Measurements from ENCODE around the gene LYSET. TPM values are rescaled to one million over a fixed set of nuclear protein-coding genes. Genes with fewer than 3 reads are reported as not detected.

The LYSET gene
- polyA plus RNA-seq, 1 of the 3 experiments (the other 2 are of a cell fraction), result 17.7 TPM

DNA sequence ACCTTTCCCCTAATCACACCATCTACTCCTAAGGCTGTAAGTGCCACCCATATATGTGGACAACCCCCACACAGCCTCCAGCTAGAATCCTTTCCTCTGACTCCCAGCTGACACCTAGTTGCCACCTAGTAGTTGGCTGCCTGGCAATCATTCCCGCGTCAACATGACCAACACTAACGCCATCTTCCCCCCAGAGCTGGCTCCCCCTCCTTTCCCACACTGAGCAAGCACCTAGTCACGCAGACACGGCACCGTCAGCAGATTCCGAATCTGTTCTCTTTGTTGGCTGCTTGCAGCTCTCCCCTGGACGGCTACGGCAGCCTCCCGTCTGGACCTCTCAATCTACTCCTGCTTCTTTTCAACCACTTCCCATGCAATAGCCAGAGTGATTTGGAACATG, 49.7 kb downstream of the LYSET start:
- no peak overlapping the region for H3K4me3 ChIP-seq (ENCODE audit: low read depth in 2 of 2, low read length in 1 of 2)
- DNase-seq, result no peak
- whole genome bisulfite sequencing (ENCODE audit: low lambda C conversion rate), result 55% methylated on average over 10 of the region's 10 CpGs
- H3K4me2 ChIP-seq, result peak overlapping the region; percentile 32; the same call in 1 of the 2 replicates
- no peaks in the 10 kb centered on the region for H3K9me3 ChIP-seq
- ChIA-PET POLR2A (no interaction called here), CTCF (interaction anchor here (1.1 kb wide), 1 partner anchor 16 kb away, joined by 3 read pairs; no protein-coding TSS in a partner anchor)
- peaks cover 0 to 4% of the 10 kb centered on the region in 2 experiments for H3K36me3 ChIP-seq (replicated peaks in 1 of 2; ENCODE audit: control insufficient read depth in 1 of 2, insufficient read depth in 2 of 2, low read length in 1 of 2)
- no peaks in the 10 kb centered on the region for H3K9me2 ChIP-seq
- H2AFZ ChIP-seq (ENCODE audit: low read depth), result peak overlapping the region; percentile 76; the same call in 1 of the 2 replicates
- H3K9ac ChIP-seq, result no peak overlapping the region
- no peaks in the 10 kb centered on the region for H3K79me2 ChIP-seq (ENCODE audit: insufficient read depth)
- no peak overlapping the region for H3K27ac ChIP-seq (ENCODE audit: low read depth in 2 of 2, low read length in 1 of 2)
- peaks cover 3% of the 10 kb centered on the region for H3F3A ChIP-seq (replicated peaks; ENCODE audit: insufficient read depth)
- no peaks in the 10 kb centered on the region for H3K27me3 ChIP-seq (ENCODE audit: insufficient read depth)
- TF ChIP-seq, protein P1, sequence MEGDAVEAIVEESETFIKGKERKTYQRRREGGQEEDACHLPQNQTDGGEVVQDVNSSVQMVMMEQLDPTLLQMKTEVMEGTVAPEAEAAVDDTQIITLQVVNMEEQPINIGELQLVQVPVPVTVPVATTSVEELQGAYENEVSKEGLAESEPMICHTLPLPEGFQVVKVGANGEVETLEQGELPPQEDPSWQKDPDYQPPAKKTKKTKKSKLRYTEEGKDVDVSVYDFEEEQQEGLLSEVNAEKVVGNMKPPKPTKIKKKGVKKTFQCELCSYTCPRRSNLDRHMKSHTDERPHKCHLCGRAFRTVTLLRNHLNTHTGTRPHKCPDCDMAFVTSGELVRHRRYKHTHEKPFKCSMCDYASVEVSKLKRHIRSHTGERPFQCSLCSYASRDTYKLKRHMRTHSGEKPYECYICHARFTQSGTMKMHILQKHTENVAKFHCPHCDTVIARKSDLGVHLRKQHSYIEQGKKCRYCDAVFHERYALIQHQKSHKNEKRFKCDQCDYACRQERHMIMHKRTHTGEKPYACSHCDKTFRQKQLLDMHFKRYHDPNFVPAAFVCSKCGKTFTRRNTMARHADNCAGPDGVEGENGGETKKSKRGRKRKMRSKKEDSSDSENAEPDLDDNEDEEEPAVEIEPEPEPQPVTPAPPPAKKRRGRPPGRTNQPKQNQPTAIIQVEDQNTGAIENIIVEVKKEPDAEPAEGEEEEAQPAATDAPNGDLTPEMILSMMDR (IDR thresholded peaks at IDR 0.05), result no peak
- peak; percentile 25; the same call in 1 of the 2 replicates for TF ChIP-seq YY1 (IDR thresholded peaks at IDR 0.05; ENCODE audit: low read depth)
- H3K4me1 ChIP-seq (ENCODE audit: control insufficient read depth in 1 of 2, insufficient read depth in 2 of 2, low read depth in 1 of 2, low read length in 1 of 2), result peaks cover 0 to 12% of the 10 kb centered on the region in 2 experiments; a peak in 1 of 4 replicates
- no peaks in the 10 kb centered on the region for H4K20me1 ChIP-seq (ENCODE audit: insufficient read depth)

Other genes starting within 250 kb of the LYSET start
- gene ITPK1, start 69.4 kb upstream of the LYSET start, polyA plus RNA-seq (2012; rRNA removed), result 23.2 and 30.2 TPM in 2 replicates
- gene MOAP1, start 420 bp upstream of the LYSET start, polyA plus RNA-seq (2012; rRNA removed), result 25.0 and 42.0 TPM in 2 replicates
- 14.8 and 16.5 TPM in 2 replicates for gene GON7, start 21.7 kb downstream of the LYSET start, polyA plus RNA-seq (2012; rRNA removed)
- gene UBR7, start 21.9 kb downstream of the LYSET start, polyA plus RNA-seq (2012; rRNA removed), result 28.2 and 29.7 TPM in 2 replicates
- 8.6 and 9.7 TPM in 2 replicates for gene BTBD7, start 147.7 kb downstream of the LYSET start, polyA plus RNA-seq (2012; rRNA removed)
- not detected in 2 replicates for gene COX8C, start 161.9 kb downstream of the LYSET start, polyA plus RNA-seq (2012; rRNA removed)
- gene UNC79, start 245.6 kb downstream of the LYSET start, polyA plus RNA-seq (2012; rRNA removed), result 0.10 and 0.28 TPM in 2 replicates